Activated CD4-positive, CD25-positive, alpha-beta regulatory T cell treated with anti-CD3 and anti-CD28 coated beads, Interleukin-2, amount 50 U/mL, for 72 hours (primary cell): ENCODE data around the gene TAOK1.
"Not testable (repeated sequence)": the region's sequence is repeated elsewhere in the genome, so short reads cannot be mapped to it uniquely, and the experiment has no call there.

Experiments
- DNase-seq: peaks from one replicate; pipeline ENCODE4 v3.0.0; 2021

TAOK1 gene

GRCh38 chr17:29449865-29450671 lies 59.9 kb downstream of the TAOK1 start:
- DNase-seq, result no peak

GRCh38 chr17:29451121-29451742 lies 61.1 kb downstream of the TAOK1 start:
- DNase-seq, result no peak

GRCh38 chr17:29458066-29458465 lies 67.9 kb downstream of the TAOK1 start:
- DNase-seq, result no peak

DNA sequence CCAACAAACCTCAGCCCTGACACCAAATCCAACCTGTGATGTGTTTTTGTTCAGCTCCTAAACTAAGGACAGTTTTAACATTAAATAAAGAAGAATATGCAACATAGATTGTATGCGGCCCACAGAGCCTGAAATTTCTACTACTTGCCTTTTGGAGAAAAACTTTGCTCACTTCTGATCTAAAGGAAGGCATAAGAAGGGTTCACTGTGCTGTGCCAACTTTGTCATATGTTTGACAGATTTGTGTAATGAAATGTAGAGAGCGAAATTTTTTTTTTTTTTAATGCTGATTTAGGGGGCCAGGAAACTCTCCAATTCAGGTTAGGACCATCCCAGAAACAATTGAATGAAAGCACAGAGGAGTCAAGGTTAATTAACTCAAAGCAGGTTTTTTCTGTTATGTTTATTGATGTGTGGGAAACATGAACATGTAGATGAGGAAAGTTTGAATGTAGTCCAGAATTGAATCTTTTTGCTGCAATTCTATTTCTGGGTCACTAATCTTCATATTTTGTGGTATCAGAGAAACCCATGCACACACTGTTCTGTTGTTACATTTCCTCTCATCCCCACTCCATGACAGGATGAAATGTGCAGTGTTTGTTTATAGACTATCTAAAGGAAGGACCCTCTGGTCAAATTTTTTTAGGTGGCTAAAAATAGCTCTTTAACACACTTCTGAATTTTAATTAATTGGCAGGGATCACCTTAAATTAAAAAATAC lies 71.5 kb downstream of the TAOK1 start:
- no peak for DNase-seq

GRCh38 chr17:29469276-29469675 lies 79.1 kb downstream of the TAOK1 start:
- DNase-seq, result no peak

GRCh38 chr17:29473437-29473836 lies 83.3 kb downstream of the TAOK1 start:
- DNase-seq, result not testable (repeated sequence)

DNA sequence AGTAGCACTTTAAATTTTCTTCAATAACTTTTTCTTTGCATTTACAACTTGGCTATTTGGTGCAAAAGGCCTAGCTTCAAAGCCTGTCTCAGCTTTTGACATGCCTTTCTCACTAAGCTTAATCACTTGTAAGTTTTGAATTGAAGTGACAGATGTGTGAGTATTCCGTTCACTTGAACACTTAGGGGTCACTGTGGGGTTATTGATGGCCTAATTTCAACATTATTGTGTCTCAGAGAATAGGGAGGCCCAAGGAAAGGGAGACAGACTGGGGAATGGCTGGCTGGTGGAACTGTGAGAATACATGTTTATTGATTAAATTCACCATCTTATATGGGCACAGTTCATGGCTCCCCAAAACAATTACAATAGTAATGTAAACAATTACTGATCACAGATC lies 84.1 kb downstream of the TAOK1 start:
- no peak for DNase-seq

DNA sequence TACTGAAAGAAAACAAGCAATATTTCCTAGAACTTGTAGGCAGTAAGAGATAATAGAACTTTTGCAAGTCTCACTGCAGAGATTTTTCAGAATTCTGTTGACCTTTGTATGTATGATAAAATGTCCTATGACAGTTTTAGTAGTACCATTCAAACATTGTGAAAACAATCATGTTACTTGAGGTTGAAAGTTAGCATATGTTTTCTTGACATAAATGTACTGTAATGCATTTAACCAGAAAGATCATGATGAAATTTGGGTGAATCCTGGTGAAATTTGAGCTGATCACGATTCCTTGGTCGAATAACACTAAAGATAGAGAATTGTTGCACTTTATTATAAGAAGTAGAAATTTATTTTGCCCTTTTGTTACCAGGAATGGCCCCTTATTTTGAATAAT lies 85.7 kb downstream of the TAOK1 start:
- DNase-seq, result no peak

DNA sequence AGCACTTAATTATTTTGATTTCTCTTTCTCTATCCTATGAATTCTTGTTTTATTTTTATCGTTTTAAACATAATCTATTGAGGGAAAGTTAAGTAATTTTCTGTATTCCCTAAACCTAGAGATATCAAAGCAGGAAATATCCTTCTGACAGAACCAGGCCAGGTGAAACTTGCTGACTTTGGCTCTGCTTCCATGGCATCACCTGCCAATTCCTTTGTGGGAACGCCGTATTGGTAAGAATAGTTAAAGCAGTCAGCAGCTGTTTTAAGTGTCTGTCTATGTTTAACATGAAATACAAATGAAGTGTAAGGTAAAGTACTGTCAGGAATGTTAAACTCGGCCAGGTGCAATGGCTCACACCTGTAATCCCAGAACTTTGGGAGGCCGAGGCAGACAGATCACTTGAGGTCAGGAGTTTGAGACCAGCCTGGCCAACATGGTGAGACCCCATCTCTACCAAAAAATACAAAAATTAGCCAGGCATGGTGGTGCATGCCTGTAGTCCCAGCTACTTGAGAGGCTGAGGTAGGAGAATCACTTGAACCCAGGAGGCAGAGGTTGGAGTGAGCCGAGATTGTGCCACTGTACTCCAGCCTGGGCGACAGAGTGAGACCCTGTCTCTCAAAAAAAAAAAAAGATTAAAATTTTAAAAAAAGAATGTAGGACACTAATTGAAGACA lies 90.2 kb downstream of the TAOK1 start:
- DNase-seq, result not testable (repeated sequence)

DNA sequence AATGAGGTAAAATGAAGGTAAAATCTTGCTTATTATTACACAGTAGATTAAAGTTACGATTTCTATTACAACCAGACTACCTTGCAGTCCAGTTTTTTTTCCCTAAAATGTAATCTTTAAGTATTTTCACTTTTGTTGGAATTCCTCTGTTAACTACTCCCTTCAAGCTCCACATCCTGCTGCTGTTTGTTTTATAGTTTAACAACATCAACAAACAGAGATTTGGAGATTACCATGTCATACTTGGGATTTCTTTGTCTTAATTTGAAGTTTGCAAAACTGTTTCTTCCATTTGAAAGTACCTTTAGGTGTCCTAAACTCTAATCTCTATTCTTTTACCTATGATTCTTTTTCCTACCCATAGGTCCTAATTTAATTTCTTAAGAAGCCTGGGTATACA lies 93.3 kb downstream of the TAOK1 start:
- DNase-seq, result no peak

DNA sequence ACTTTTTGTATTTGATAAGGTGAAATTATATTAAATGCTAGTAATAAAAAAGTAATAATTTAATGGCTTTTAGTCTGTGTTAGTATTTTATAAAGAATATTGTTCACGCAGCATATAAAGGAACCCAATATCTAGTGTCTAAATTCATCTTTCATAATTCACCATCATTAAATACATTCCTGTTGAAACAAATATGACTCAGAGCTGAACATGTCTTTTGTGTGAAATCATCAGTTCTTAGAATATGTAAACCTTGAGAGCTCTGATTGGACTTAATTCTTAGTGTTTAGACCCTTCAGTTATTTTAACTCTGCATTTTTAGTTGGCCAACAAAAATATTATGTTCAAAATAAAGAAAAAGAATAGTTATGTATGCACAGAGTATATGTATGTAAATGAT lies 104.8 kb downstream of the TAOK1 start:
- no peak for DNase-seq

- DNase-seq, result no peak
Measured at GRCh38 chr17:29504711-29505110, 114.5 kb downstream of the TAOK1 start.

- no peak for DNase-seq
Measured at GRCh38 chr17:29505836-29506235, 115.7 kb downstream of the TAOK1 start.

DNA sequence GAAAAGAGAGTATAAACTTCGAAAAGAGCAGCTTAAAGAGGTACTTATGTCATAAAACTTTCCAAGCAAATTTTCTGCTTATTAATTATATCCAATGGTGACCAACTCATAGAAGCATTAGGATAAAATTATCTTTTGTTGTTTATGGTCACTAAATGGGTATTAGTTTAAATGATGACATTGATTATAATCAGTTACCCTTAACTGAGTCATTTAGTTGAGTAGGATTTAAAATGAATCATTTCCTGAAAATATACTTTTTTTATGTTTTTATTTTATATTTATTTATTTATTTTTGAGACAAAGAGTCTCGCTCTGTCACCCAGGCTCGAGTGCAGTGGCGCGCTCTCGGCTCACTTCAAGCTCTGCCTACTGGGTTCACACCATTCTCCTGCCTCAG lies 120.8 kb downstream of the TAOK1 start:
- no peak for DNase-seq

DNA sequence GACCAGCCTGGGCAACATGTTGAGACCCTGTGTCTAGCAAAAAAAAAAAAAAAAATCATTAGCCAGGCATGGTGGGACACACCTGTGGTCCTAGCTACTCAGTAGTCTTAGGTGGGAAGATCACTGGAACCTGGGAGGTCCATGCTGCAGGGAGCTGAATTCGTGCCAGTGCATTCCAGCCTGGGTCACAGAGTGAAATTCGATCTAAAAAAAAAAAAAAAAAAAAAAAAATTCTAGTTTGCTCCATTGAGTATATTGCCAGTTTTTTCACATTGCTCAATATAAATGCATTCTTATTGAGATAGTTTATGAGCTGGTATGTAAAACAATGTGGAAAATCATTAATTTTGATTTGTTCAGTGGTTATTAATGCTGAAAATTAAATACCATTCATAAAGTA lies 124.6 kb downstream of the TAOK1 start:
- no peak for DNase-seq

DNA sequence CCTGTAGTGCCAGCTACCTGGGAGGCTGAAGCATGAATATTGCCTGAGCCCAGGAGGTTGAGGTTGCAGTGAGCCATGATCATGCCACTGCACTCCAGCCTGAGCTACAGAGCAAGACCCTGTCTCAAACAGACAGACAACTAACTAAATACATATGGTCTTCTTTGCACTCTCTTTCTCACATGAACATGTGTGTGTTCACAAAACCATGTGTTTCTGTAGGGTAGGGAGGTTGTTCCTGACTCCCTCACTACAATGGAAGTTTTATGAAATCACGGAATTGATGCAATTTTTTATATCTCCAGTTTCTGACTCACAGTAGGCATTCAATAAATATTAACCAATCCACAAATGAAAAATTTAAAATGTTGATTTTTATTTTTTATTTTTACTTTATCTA lies 128.2 kb downstream of the TAOK1 start:
- DNase-seq, result no peak

GRCh38 chr17:29524692-29525091 lies 134.5 kb downstream of the TAOK1 start:
- DNase-seq, result no peak

GRCh38 chr17:29526322-29526721 lies 136.2 kb downstream of the TAOK1 start:
- DNase-seq, result no peak

DNA sequence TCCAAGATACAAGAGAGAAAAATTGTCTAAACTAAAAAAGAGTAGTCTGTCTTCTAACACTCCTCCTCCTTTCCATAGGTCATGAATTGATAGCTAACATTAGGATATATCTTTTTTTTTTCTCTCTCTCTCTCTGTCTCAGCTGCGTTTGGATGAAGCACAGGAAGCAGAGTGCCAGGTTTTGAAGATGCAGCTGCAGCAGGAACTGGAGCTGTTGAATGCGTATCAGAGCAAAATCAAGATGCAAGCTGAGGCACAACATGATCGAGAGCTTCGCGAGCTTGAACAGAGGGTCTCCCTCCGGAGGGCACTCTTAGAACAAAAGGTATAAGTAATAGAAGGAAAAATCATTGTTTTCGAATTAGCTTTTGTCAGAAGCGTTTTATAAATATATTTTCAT lies 143.8 kb downstream of the TAOK1 start:
- DNase-seq, result no peak

GRCh38 chr17:29544066-29544465 lies 153.9 kb downstream of the TAOK1 start:
- DNase-seq, result no peak

DNA sequence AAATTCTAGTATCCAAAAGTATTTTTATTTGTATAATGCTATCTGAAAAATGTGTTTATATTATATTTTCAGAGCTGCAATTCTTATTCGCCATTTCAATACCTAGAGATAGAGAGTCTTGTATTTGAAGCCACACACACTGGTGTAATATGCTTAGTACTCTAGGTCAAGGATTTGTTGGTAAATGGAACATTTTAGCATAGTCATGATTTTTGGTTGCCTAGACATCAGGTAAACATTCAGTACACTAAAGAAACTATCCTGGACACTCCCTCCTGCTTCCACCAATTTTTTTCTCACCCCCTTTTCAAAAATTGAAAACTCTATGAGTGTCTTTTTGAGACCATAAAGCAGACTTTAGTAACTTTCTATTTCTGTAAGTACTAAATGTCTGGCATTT lies 155.9 kb downstream of the TAOK1 start:
- no peak for DNase-seq

GRCh38 chr17:29546830-29547229 lies 156.7 kb downstream of the TAOK1 start:
- no peak for DNase-seq

DNA sequence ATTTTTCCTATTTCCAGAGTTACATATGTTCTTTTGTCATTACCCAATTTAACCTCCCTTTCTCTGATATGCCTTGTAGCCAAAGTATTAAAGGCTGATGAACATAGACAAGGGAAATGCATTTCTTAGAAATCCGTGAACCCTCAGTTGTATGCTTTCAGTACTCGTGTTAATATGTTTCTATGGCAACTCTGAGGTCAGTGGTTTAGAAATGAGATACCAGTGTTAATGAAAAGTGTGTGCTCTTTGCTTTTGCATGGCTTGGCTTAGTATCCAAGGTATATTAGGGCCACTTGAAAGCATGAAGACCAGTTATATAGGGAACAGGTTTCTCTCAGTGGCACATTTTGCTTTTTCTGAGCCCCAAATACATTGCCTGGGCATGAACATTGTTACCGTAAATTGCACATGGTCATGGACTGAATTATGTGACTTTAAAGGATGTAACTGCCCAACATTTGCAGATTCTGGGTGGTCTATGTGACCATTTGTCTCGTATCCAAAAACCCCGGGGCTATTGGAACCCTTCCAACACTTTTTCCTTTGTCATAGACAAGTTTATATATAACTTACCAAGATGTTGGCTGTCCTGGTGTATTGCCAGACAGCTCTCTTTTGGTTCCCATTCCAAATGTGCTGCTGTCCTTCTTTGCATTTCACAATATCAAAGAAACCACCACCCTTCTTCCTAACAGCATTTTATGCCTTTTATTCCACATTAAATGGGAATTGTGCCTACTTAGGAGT lies 159.2 kb downstream of the TAOK1 start:
- no peak for DNase-seq
